ENCODE results near the gene THOP1. TPM values are rescaled to one million over a fixed set of nuclear protein-coding genes. Genes with fewer than 3 reads are reported as not detected.

THOP1 gene
- total RNA-seq, 1 experiment from 2014 or later = 85.9 TPM

GRCh38 chr19:2767688-2768087 lies 17.6 kb upstream of the THOP1 start:
- Mint-ChIP-seq H3K36me3 (ENCODE audit: insufficient read depth, unreplicated experiment) (peaks cover 28% of the 10 kb centered on the region), H3K4me3 (ENCODE audit: low read depth, unreplicated experiment) (no peak overlapping the region), H3K27ac (ENCODE audit: unreplicated experiment) (no peak overlapping the region), H3K27me3 (ENCODE audit: unreplicated experiment) (no peaks in the 10 kb centered on the region), H3K9me3 (ENCODE audit: low read depth, unreplicated experiment) (no peaks in the 10 kb centered on the region), H3K4me1 (ENCODE audit: low read depth, unreplicated experiment) (no peaks in the 10 kb centered on the region)
- CTCF ChIA-PET = no interaction called here
- no peak for DNase-seq
- no TSS peak for BruUV-seq (replicated peaks)
- no peak for TF ChIP-seq CTCF (IDR thresholded peaks at IDR 0.05; ENCODE audit: unreplicated experiment)
- intact Hi-C loops (cut with micrococcal nuclease; ENCODE audit: unreplicated experiment) = no loop called here

DNA sequence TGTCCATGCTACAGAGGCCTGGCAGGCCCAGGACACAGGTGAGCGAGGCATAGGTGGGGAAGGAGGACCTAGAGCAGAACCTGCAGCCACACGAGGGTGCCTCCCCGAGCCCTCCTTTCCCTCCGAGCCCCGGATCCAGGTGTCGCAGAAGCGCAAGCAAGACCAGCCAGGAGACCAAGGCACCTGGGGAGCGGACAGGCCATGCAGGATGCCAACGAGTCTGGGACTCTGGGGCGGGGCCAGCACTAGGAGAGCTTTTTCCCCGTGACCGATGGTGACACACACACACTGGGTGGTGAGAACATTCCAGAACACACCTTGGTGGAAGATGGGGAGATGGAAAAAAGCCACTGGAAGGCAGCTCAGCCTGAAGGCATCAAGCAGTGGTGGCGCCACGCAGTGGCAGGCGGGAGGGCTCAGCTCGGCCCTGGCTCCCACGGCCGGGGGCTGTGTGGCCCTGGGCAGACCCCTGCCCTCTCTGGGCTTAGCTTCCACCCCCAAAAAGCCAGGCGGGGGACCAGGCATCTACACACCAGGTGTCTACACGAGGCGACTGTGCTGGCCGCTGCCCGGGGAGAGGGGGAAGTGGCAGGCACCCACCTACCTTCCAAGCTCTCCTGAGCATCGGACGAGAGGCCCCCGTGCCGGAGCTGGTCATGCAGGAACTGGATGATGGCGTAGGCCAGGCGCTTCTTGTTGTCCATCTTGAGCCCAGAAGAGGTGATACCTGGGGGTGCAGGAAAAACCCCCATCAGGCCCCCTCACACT lies 16.8 kb upstream of the THOP1 start:
- Mint-ChIP-seq H3K27me3 (ENCODE audit: unreplicated experiment) (no peaks in the 10 kb centered on the region), H3K4me1 (ENCODE audit: low read depth, unreplicated experiment) (no peaks in the 10 kb centered on the region), H3K9me3 (ENCODE audit: low read depth, unreplicated experiment) (no peaks in the 10 kb centered on the region), H3K36me3 (ENCODE audit: insufficient read depth, unreplicated experiment) (peaks cover 22% of the 10 kb centered on the region), H3K27ac (ENCODE audit: unreplicated experiment) (no peak overlapping the region), H3K4me3 (ENCODE audit: low read depth, unreplicated experiment) (no peak overlapping the region)
- CTCF ChIA-PET = interaction anchor here (0.6 kb wide), 1 partner anchor 10 kb away, joined by 4 read pairs; no protein-coding TSS in a partner anchor
- DNase-seq = no peak
- intact Hi-C loops (cut with micrococcal nuclease; ENCODE audit: unreplicated experiment) = no loop called here
- no TSS peak for BruUV-seq (replicated peaks)
- no peak for TF ChIP-seq CTCF (IDR thresholded peaks at IDR 0.05; ENCODE audit: unreplicated experiment)

DNA sequence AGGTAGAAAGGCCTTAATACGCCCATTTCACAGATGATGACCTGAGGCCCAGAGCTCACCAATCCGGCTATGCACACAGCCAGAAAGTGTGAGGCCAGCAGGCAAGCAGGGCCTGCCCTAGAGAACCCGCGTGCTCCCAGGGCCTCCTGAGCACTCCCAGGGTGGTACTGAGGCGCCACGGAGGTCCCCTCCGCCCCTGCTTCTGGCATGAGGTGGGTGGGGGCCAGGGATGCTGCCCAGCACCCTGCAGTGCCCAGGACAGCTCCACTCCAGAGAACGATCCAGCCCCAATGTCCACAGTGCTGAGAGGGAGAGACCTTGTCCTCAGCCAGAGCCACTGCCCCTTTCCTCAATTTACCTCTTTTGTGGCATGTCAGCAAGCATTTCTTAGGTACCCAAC lies 16.1 kb upstream of the THOP1 start:
- Mint-ChIP-seq H3K9me3 (ENCODE audit: low read depth, unreplicated experiment) (no peaks in the 10 kb centered on the region), H3K27ac (ENCODE audit: unreplicated experiment) (no peak overlapping the region), H3K4me1 (ENCODE audit: low read depth, unreplicated experiment) (no peaks in the 10 kb centered on the region), H3K36me3 (ENCODE audit: insufficient read depth, unreplicated experiment) (peaks cover 22% of the 10 kb centered on the region), H3K27me3 (ENCODE audit: unreplicated experiment) (no peaks in the 10 kb centered on the region), H3K4me3 (ENCODE audit: low read depth, unreplicated experiment) (no peak overlapping the region)
- no peak for DNase-seq
- intact Hi-C loops (cut with micrococcal nuclease; ENCODE audit: unreplicated experiment) = no loop called here
- no peak for TF ChIP-seq CTCF (IDR thresholded peaks at IDR 0.05; ENCODE audit: unreplicated experiment)
- no TSS peak for BruUV-seq (replicated peaks)
- CTCF ChIA-PET = interaction anchor here (0.6 kb wide), 1 partner anchor 9 kb away, joined by 4 read pairs; no protein-coding TSS in a partner anchor

DNA sequence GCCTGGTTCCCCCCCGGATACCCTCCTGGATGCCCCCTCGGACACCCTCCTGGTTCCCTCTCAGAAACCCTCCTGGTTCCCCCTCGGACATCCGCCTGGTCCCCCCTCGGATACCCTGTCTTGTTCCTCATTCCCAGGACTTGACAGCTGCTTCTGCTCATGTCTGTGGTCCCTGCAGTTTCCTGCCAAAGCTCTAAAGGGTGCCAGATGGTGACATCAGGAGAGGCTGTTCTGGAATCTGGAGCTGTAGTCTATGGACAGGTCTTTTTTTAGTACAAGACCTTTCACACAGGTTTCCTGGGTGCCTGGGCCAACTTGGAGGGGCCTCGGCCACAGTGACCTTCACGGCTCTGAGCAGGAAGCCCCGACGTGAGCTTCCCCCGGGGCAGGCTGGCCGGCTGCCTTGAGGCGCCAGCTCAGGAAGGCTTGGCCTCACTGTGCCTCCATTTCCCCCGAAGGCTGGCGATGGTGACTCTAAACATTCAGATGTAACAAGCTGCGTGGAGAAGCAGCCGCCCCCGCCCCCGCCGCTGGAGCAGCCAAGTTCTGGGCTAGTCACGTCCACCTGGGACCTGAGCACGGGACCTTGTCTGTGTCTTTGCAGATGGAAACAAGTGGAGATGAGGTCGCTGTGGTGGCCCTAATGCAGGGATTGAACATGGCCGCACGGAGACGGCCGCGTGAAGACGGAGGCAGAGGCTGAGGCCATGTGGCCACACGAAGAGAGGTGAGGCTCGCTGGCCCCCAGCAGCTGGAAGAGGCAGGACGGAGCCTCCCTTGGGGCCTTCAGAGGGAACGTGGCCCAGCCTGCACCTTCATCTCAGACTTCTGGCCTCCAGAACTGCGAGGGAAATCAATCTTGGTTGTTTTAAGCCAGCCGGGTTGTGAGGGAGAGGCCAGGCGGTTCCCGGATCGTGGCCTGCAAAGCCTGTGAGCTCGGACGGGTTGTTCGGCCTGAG lies 15.0 kb upstream of the THOP1 start:
- H3K4me1 Mint-ChIP-seq (ENCODE audit: low read depth, unreplicated experiment) = no peaks in the 10 kb centered on the region
- no peak overlapping the region for H3K27ac Mint-ChIP-seq (ENCODE audit: unreplicated experiment)
- H3K27me3 Mint-ChIP-seq (ENCODE audit: unreplicated experiment) = no peaks in the 10 kb centered on the region
- peaks cover 13% of the 10 kb centered on the region for H3K36me3 Mint-ChIP-seq (ENCODE audit: insufficient read depth, unreplicated experiment)
- BruUV-seq (replicated peaks) = no TSS peak
- no peak for DNase-seq
- H3K9me3 Mint-ChIP-seq (ENCODE audit: low read depth, unreplicated experiment) = no peaks in the 10 kb centered on the region
- H3K4me3 Mint-ChIP-seq (ENCODE audit: low read depth, unreplicated experiment) = no peak overlapping the region
- intact Hi-C loops (cut with micrococcal nuclease; ENCODE audit: unreplicated experiment) = no loop called here
- TF ChIP-seq CTCF (IDR thresholded peaks at IDR 0.05; ENCODE audit: unreplicated experiment) = no peak
- CTCF ChIA-PET = no interaction called here
